GM13977 (cell line): ENCODE data around the gene NEIL3.

Experiments used
- DNase-seq: peaks from one replicate; pipeline ENCODE4 v3.0.0; 2012; ENCODE audit warnings: low spot score
- in situ Hi-C: fragments of 300-500 bp; cut with MboI; formaldehyde crosslinking; loops from one replicate; pipeline ENCODE4 v1.12.0; 2022; ENCODE audit warnings: low sequenced_read_pairs, low pct_unique_long_range_greater_than_20kb, mixed read lengths, inconsistent platforms; ENCODE audit not compliant: unreplicated experiment
- TF ChIP-seq, protein P1 (sequence below): IDR thresholded peaks from 2 replicates; pipeline ENCODE4 v1.5.1; 2012; ENCODE audit warnings: mild to moderate bottlenecking, control low read depth; ENCODE audit not compliant: insufficient read depth; ENCODE audit errors: extremely low read depth, missing control alignments

The NEIL3 gene

DNA sequence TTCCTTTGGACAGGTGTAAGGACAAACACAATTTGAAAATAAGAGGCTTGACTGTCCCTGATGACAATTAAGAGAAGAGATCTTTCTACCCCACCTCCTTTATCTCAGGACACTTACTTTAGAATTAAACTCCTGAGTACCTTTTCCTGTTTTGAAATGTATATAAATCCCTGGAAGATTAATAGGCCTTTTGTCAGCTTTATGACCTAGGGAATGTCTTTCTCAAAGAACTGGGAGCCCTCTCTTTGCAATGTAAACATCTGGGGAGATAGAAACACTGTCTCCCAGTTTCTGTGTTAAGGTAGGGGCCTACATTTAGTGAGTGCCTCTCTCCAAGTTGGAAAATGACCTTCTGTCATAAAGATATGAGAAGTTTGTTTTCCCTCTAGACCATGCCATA is 100.9 kb downstream of the NEIL3 start:
- TF ChIP-seq, protein P1, sequence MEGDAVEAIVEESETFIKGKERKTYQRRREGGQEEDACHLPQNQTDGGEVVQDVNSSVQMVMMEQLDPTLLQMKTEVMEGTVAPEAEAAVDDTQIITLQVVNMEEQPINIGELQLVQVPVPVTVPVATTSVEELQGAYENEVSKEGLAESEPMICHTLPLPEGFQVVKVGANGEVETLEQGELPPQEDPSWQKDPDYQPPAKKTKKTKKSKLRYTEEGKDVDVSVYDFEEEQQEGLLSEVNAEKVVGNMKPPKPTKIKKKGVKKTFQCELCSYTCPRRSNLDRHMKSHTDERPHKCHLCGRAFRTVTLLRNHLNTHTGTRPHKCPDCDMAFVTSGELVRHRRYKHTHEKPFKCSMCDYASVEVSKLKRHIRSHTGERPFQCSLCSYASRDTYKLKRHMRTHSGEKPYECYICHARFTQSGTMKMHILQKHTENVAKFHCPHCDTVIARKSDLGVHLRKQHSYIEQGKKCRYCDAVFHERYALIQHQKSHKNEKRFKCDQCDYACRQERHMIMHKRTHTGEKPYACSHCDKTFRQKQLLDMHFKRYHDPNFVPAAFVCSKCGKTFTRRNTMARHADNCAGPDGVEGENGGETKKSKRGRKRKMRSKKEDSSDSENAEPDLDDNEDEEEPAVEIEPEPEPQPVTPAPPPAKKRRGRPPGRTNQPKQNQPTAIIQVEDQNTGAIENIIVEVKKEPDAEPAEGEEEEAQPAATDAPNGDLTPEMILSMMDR = no peak
- in situ Hi-C loops = no loop called here
- no peak for DNase-seq

DNA sequence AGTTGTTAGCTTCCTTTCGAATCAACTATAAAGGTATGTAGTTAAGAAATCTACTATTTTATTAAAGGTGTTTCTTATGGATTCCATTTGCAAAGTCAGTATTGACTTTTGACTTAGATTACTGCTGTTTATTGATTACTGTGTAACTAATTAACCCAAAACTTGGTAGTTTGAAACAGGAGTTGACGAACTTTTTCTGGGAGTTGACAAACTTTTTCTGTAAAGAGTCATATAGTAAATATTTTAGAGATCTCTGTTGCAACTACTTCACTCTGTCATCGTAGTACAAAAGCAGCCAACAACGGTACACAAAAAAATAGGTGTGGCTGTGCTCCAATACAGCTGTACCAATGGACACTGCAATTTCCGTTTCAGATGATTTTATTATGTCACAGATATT is 102.3 kb downstream of the NEIL3 start:
- DNase-seq = no peak
- TF ChIP-seq, protein P1 = no peak

More for the DNA sequence above, 102.3 kb downstream of the NEIL3 start:
- in situ Hi-C loops = no loop called here
